Measurements from ENCODE around the gene PDE4C.
A peak's percentile ranks its signal among the peaks of the same experiment; 100 is the strongest.

PDE4C gene

GRCh38 chr19:18194554-18195238 lies 31.5 kb downstream of the PDE4C start:
- DNase-seq: no peak

GRCh38 chr19:18194181-18194530 lies 32.1 kb downstream of the PDE4C start:
- DNase-seq: no peak

- no peak for DNase-seq
Observed at GRCh38 chr19:18193388-18194180, 32.7 kb downstream of the PDE4C start.

GRCh38 chr19:18192673-18193387 lies 33.4 kb downstream of the PDE4C start, which contains the start of gene MPV17L2:
Gene MPV17L2, plus strand, starts transcription at chr19:18193218. Its CDS starts 64 bp downstream, at chr19:18193282.
- peak; percentile 100 for DNase-seq

GRCh38 chr19:18191640-18192062 lies 34.6 kb downstream of the PDE4C start:
- DNase-seq: no peak

- no peak for DNase-seq
Observed at GRCh38 chr19:18190278-18190677, 36.0 kb downstream of the PDE4C start.

- DNase-seq: no peak
Observed at GRCh38 chr19:18185538-18185937, 40.7 kb downstream of the PDE4C start.

- no peak for DNase-seq
Observed at GRCh38 chr19:18183529-18183928, 42.7 kb downstream of the PDE4C start.

GRCh38 chr19:18179957-18180356 lies 46.3 kb downstream of the PDE4C start:
- no peak for DNase-seq

- no peak for DNase-seq
Observed at GRCh38 chr19:18176367-18177310, 49.6 kb downstream of the PDE4C start.

- DNase-seq: no peak
Observed at GRCh38 chr19:18174983-18175382, 51.3 kb downstream of the PDE4C start.
